Amniotic epithelial cell (primary cell): ENCODE data around the gene C12orf76.
A peak's percentile ranks its signal among the peaks of the same experiment; 100 is the strongest.
"Not testable (repeated sequence)": the region's sequence is repeated elsewhere in the genome, so short reads cannot be mapped to it uniquely, and the experiment has no call there.

ENCODE experiments used
- DNase-seq: peaks from one replicate; pipeline ENCODE4 v3.0.0-alpha.2; 2010; ENCODE audit warnings: low read depth

The C12orf76 gene

DNA sequence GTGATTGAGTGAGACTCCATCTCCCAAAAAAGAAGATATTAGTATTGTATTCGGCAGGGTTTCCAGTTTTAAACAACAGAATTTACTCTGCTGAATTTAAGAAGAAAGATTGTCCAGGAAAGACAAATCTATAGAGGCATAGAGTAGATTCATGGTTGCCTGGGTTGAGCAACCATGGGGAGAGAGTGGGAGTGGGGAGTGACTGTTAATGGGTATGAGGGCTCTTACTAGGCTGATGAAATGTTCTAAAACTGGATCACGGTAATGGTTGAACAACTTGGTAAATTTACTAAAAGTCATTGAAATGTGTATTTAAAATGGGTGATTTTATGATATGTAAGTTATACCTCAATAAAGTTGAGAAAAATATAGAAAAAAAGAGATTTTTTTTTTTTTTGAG lies 13.9 kb upstream of the C12orf76 start:
- peak; percentile 28 for DNase-seq

GRCh38 chr12:110059651-110060000 lies 11.3 kb upstream of the C12orf76 start:
- DNase-seq: no peak

DNA sequence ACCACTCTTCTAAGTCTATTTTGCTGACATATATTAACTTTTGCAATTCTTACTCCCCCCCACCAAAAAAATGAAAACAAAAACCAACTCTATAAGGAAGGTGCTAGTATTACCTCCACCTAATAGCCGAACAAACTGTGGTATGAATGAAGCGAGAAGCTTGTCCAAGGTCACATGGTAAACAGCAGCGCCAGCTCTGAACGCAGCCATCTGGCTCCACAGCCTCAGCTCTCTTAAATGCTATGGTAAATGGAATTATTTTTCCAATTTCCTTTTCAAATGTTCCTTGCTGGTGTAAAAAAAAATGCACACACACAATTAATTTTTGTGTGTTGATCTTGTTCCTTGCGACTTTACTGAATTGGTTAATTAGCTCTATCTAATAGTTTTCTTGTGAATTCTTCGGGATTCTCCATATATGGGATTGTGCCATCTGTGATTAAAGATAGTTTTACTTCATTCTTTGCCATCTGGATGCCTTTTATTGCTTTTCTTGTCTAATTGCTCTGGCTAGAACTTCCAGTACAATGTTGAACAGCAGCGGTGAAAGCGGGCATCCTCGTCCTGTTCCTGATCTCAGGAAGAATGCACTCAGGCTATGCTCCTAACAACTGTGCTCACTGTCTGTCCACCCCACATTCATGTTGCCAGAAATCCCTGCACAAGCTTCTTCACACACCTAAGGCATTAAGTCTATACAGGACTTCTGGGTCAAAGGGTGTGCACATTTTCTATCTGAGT lies 10.7 kb upstream of the C12orf76 start:
- DNase-seq: no peak

GRCh38 chr12:110056643-110057042 lies 8.3 kb upstream of the C12orf76 start:
- not testable (repeated sequence) for DNase-seq

DNA sequence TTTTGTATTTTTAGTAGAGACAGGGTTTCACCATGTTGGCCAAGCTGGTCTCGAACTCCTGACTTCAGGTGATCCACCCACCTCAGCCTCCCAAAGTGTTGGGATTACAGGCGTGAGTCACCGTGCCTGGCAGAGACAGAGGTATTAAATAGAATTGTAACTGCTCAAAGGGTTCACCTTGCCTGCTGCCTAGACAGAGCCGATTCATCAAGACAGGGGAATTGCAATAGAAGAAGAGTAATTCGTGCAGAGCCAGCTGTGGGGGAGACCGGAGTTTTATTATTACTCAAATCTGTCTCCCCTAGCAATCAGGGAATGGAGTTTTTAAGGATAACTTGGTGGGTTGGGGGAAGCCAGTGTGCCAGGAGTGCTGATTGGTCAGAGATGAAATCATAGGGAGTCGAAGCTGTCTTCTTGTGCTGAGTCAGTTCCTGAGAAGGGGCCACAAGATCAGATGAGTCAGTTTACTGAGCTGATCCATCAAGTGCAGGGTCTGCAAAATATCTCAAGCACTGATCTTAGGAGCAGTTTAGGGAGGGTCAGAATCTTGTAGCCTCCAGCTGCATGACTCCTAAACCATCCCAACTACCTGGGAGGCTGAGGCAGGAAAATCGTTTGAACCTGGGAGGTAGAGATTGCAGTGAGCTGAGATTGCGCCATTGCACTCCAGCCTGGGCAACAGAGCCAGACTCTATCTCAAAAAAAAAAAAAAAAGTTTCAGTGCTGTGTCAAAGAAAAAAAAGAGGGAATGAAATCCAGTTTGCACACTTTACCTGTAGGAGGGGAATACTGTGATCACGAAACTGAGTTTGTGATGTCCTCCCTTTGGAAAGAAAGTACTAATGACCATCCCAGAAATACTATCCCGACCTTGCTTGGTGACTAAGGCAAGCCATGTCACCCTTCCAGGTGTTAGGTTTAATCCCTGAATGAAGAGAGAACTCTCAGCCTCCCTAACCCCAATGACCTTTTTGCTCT lies 7.3 kb upstream of the C12orf76 start:
- peak; percentile 98 for DNase-seq

GRCh38 chr12:110050927-110051326 lies 2.6 kb upstream of the C12orf76 start:
- DNase-seq: no peak

DNA sequence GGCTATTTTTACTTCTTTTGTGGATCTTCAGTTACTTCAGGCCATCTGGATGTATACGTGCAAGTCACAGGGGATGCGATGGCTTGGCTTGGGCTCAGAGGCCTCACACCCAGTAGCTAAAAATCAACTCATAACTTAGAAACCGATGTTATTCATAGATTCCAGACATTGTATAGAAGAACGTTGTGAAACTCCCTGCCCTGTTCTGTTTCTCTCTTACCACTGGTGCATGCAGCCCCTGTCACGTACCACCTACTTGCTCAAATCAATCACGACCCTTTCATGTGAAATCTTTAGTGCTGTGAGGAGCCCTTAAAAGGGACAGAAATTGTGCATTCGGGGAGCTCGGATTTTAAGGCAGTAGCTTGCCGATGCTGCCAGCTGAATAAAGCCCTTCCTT lies 1.3 kb upstream of the C12orf76 start:
- DNase-seq: not testable (repeated sequence)

- not testable (repeated sequence) for DNase-seq
Measured at GRCh38 chr12:110049034-110049433, 712 bp upstream of the C12orf76 start.

DNA sequence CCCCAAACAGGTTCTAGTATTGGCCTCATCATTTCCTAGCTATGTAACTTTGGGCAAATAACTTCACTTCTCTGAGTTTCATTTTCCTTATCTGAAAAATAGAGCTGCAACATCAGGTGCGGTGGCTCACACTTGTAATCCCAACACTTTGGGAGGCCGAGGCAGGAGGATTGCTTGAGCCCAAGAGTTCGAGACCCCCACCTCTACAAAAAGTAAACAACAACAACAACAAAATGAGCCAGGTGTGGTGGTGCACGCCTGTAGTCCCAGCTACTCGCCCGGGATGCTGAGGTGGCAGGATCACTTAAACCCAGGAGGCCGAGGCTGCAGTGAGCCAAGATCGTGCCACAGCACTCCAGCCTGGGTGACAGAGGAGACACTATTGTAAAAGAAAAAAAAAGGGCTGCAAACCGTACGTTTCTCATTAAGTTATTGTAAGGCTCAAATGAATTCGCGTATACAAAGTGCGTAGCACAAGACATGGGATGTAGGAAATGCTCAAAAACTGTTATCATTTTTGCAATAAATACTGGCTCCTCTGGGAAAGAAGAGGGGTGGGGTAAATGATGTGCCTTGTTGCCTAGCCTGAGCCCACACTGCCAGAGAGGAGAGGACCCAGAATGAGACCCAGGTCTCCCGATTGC lies 903 bp downstream of the C12orf76 start:
- DNase-seq: no peak

DNA sequence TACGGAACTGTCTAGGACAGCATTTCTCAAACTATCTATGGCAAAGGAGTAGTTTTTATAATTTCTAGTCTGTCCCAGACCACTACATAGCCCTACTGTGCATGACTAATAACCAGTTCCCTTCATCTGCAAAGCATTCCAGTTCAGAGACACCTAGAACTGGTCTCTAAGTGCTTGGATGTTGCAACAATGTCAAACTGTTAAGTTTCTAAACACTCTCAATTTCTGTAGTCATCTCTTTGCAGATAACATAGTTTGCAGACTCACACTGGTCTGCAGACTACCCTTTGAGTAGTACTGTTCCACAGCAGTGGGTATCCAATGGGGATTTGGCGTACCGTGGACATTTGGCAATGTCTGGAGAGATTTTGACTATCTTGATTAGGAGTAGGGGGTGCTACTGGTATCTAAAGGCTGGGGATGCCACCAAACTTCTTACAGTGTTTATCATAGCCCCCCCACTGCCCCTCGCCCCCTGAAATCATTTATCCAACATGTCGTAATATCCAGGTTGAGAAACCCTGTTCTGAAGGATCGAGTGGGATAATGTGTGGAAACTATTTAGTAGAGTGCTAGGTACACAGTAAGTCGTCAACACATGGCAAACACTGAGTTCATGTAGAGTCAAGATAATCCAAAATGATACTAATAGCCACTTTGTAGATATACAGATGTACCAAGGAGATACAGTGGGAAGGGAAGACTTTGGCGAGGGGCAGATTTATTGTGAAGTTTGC lies 1.7 kb downstream of the C12orf76 start:
- DNase-seq: peak; percentile 90

- DNase-seq: no peak
Measured at GRCh38 chr12:110042264-110042663, 6.1 kb downstream of the C12orf76 start.

DNA sequence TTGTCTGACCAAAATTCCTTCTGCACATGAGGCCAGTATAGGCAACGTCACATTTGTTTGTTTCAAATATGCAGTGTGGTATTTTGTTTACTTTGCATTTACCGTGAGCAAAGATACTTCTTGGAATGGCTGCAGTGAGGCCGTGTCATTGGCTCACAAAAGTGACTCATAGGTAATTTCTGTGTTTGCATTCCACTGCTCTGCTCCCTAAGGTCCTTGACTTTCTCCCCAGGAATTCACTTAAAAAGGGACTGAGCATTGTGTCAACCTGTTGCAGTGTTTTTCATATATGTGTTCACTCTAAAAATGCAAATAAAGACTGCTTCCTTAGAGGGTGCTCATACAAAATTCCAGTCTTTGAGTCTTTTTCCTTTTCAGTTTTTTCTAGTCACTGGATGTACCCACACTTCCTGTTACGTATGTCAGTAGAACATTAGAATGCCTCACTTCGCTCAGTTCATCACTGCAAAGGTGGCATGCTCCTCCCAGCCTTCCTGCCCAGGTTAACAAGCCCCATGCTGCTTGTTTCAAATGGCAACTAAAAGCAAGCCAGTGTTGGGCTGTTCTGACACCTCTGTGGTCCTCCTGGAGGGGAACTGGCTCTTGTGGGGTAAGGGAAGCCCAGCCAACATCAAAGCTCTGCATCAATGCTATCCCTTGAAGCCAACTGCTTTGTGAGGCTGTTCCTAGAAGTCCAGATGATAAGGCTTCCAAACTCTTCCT lies 9.1 kb downstream of the C12orf76 start:
- DNase-seq: peak; percentile 90

DNA sequence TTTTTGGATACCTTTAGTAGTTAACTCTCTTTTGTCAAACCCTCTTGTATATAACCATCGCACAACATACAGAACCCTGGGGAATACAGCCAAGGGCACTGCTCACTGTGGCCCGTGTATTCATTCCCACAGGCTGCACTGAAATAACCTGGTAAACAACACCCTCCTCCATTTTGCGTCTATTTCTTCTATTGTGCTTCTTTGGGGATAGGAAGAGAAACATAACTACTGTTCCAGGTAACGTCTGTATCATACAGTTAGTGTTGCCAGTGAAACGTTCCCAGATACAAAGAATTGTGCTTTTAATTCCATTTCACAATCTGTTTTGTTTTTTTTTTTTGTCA lies 9.6 kb downstream of the C12orf76 start:
- no peak for DNase-seq

GRCh38 chr12:110037315-110037714 lies 11.0 kb downstream of the C12orf76 start:
- DNase-seq: no peak

DNA sequence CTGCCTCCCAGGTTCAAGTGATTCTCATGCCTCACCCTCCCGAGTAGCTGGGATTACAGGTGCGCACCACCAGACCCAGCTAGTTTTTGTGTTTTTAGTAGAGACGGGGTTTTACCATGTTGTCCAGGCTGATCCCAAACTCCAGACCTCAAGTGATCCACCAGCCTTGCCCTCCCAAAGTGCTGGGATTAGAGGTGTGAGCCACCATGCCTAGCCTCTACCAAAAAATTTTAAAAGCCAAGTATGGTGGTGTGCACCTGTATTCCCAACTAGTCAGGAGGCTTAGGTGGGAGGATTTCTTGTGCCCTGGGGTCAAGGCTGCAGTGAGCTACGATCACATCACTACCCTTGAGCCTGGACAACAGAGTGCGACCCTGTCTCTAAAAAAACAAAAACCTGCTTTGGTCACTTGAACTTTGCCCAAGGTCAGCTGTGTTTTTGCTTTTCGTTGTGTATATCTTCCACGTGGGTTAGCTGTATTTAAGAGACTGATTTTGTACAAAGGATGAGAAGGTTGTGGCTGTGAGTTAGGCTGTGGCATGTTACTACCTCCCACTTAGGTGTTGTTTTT lies 12.7 kb downstream of the C12orf76 start:
- no peak for DNase-seq

GRCh38 chr12:110033888-110034287 lies 14.4 kb downstream of the C12orf76 start:
- no peak for DNase-seq

DNA sequence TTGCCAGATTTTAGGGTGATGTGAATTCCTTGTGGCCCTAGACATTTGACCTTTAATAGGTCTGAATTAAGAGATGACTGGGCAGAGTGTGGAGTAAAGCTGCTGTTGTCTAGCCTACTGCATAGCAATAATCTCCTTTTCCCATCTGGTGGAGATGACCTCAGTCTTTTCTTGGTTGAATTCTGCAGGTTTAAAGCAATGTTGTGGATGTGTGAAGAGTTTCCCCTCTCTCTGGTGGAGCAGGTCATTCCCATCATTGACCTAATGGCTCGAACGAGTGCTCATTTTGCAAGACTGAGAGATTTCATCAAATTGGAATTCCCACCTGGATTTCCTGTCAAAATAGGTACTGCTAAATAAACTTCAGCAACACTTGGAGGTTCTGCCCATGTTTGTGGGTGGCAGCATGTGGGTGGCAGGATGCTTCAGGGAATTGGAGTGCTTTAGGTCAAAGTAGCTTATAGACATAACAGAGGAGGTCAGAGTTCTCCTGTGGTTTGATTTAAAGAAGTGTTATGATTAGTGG lies 19.0 kb downstream of the C12orf76 start:
- DNase-seq: no peak

- no peak for DNase-seq
Measured at GRCh38 chr12:110028323-110028722, 20.0 kb downstream of the C12orf76 start.

DNA sequence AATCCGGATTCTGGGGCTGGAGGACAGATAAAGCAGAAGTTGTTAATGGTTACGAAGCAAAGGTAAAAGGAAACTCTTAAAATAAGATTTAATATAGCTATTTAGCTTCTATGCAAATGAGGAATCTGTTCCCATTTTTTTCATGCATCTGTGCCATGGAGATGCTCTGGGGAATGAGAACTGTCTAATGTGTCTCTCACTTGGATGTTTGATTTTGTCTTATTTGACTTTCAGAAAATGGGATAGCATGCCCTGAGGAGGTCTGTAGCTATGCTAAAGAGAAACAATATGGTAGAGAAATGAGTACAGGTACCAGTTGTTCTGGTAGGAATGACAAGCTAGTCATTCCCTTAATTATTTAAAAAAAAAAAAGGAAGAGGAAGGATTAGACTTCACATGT lies 24.3 kb downstream of the C12orf76 start:
- no peak for DNase-seq

DNA sequence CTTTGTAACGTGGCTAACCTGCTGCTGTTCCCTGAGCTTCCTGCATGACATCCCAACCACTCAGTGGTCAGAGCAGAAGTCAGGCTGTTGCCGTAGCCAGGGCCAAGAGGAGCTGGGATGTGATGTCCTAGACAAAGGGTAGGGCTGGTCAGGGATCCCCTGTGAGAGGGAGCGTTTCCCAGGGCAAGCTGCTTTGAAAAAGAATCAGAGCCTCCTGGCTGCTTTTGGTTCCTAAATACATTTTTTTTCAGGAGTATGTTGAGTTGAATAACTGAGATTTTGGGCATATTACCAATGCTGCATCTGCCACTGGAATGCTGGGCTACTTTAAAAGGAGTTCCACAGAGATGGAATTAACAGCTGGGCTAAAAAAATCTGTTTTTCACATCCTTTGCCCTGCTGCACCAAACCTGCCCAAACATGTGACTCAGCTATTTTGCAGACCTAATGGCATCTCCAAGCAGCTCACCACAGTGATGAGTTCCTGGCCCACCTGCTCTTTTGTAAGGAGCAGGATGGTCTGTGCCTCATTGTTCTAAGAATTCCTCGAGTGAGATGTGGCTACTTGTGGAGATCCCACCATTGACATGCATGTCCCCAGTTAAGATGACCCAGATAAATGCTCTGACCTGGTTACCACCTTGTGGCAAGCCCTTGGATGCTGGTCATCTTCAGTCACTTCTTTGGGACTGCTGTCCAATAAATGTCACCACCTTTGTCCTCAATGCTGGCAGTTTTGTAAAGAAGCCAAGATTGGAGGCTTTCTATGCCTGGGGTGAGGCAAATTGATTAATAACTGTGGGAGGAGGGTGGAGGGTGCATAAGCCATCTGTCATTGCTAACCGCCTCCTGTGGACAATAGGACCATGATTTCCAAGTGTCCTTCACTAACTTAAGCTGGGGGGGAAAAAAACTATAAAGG lies 25.0 kb downstream of the C12orf76 start:
- DNase-seq: no peak
